Stimulated activated CD4-positive, alpha-beta T cell treated with anti-CD3 and anti-CD28 coated beads, Interleukin-1b, Interleukin-23, amount 100 ng/mL, for 48 hours (primary cell): Measurements from ENCODE around the gene PCDH15.

ENCODE experiments used
- DNase-seq: peaks from one replicate; pipeline ENCODE4 v3.0.0-alpha.2; 2020

PCDH15 gene

GRCh38 chr10:54342058-54342457 lies 459.0 kb downstream of the PCDH15 start:
- no peak for DNase-seq

- no peak for DNase-seq
Measured at GRCh38 chr10:54335296-54335695, 465.7 kb downstream of the PCDH15 start.

- DNase-seq: no peak
Measured at GRCh38 chr10:54319341-54319740, 481.7 kb downstream of the PCDH15 start.

GRCh38 chr10:54318470-54318869 lies 482.6 kb downstream of the PCDH15 start:
- no peak for DNase-seq

- DNase-seq: no peak
Measured at GRCh38 chr10:54314430-54314829, 486.6 kb downstream of the PCDH15 start.

GRCh38 chr10:54284526-54285193 lies 516.4 kb downstream of the PCDH15 start:
- no peak for DNase-seq

GRCh38 chr10:54282012-54282411 lies 519.0 kb downstream of the PCDH15 start:
- DNase-seq: no peak

GRCh38 chr10:54266395-54266794 lies 534.6 kb downstream of the PCDH15 start:
- no peak for DNase-seq

GRCh38 chr10:54262726-54263125 lies 538.3 kb downstream of the PCDH15 start:
- no peak for DNase-seq

- no peak for DNase-seq
Measured at GRCh38 chr10:54259104-54259503, 541.9 kb downstream of the PCDH15 start.

- DNase-seq: no peak
Measured at GRCh38 chr10:54234832-54235231, 566.2 kb downstream of the PCDH15 start.

GRCh38 chr10:54203401-54203800 lies 597.6 kb downstream of the PCDH15 start:
- no peak for DNase-seq

GRCh38 chr10:54198051-54198450 lies 603.0 kb downstream of the PCDH15 start:
- DNase-seq: no peak

GRCh38 chr10:54194806-54195205 lies 606.2 kb downstream of the PCDH15 start:
- no peak for DNase-seq

GRCh38 chr10:54159924-54160323 lies 641.1 kb downstream of the PCDH15 start:
- no peak for DNase-seq

GRCh38 chr10:54148508-54148907 lies 652.5 kb downstream of the PCDH15 start:
- DNase-seq: no peak

- DNase-seq: no peak
Measured at GRCh38 chr10:54139819-54140428, 661.1 kb downstream of the PCDH15 start.

- no peak for DNase-seq
Measured at GRCh38 chr10:54137396-54137795, 663.6 kb downstream of the PCDH15 start.

- no peak for DNase-seq
Measured at GRCh38 chr10:54133203-54133602, 667.8 kb downstream of the PCDH15 start.

- DNase-seq: no peak
Measured at GRCh38 chr10:54131833-54132232, 669.2 kb downstream of the PCDH15 start.

- DNase-seq: no peak
Measured at GRCh38 chr10:54130394-54130793, 670.6 kb downstream of the PCDH15 start.

- no peak for DNase-seq
Measured at GRCh38 chr10:54125098-54125747, 675.8 kb downstream of the PCDH15 start.

GRCh38 chr10:54124209-54124885 lies 676.7 kb downstream of the PCDH15 start:
- no peak for DNase-seq

GRCh38 chr10:54120806-54121205 lies 680.2 kb downstream of the PCDH15 start:
- no peak for DNase-seq
